Measurements from ENCODE around the gene GBP6. TPM values are rescaled to one million over a fixed set of nuclear protein-coding genes. Genes with fewer than 3 reads are reported as not detected.
A peak's percentile ranks its signal among the peaks of the same experiment; 100 is the strongest.
"Not testable (repeated sequence)": the region's sequence is repeated elsewhere in the genome, so short reads cannot be mapped to it uniquely, and the experiment has no call there.

The GBP6 gene
- total RNA-seq, 2 experiments from 2014 or later, result 0.07 TPM; not detected in 1

DNA sequence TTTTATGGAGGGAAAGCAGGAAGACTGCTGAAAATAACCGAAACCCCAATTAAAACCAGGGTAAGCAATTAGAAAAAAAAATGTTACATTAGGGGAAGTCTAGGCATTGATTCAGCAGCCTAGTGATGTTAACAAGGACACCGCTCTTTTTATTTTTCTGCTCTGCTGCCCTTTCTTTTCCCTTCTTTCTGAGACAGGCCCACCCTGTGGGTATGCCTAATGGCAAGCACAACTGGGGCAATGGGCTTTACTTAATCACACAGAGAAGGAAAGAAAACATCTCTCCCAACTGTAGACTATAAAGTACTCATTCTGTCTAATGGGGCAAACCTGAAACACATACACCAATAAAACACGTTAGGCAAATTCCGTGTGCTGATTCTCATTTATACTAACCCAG lies 69.6 kb downstream of the GBP6 start:
- DNase-seq, result no peak
- Mint-ChIP-seq H3K4me3 (no peak overlapping the region), H3K4me1 (ENCODE audit: low read depth) (peaks cover 4% of the 10 kb centered on the region), H3K36me3 (ENCODE audit: low read depth) (no peaks in the 10 kb centered on the region), H3K9me3 (peaks cover 7% of the 10 kb centered on the region), H3K27me3 (ENCODE audit: low read depth) (peaks cover 2% of the 10 kb centered on the region), H3K27ac (no peak overlapping the region)
- CTCF ChIA-PET, result no interaction called here
- intact Hi-C loops (cut with micrococcal nuclease), result loop anchor here (5.0 kb wide), 1 partner anchor 51 kb away; no protein-coding TSS in a partner anchor

DNA sequence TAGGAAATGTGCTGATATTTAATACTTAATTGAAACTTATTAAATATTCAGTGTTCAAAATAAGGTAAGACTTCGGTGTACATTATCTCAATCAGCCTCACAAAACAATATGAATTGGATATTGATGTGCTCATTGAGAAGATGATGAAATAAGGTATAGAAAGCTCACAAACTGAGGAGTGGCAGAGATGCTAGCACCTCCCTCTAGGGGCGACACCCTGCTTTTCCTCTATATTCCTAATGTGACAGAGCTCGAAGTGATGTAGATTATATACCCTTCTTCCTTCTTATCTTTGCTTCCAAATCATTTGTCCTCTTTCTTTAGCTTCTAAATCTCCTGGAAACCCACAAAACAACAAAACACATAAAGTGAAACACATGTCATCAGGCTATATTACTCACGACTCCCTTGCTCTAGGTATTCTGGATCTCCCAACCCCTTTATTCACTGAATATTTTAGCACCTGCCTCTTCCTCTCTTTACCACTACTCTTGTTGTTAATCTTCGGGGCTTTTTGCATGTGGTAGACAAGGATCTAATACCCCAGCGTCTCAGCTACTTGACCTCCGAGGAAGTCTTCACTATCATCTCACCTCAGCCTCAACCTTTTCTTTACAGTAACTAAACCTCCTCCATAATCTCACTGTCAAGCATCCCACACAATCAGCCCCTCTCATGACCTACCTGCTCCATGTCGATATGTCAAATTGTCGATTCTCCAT lies 70.4 kb downstream of the GBP6 start:
- H3K27ac Mint-ChIP-seq; H3K36me3 Mint-ChIP-seq (ENCODE audit: low read depth); H3K4me1 Mint-ChIP-seq (ENCODE audit: low read depth); H3K4me3 Mint-ChIP-seq; H3K27me3 Mint-ChIP-seq (ENCODE audit: low read depth): not testable (repeated sequence)
- intact Hi-C loops (cut with micrococcal nuclease), result loop anchor here (1.0 to 5.0 kb wide), 2 partner anchors 17 to 52 kb away; no protein-coding TSS in a partner anchor
- peaks cover 15% of the 10 kb centered on the region for H3K9me3 Mint-ChIP-seq
- DNase-seq, result peak; percentile 14
- CTCF ChIA-PET, result interaction anchor here (0.6 to 1.1 kb wide), 3 partner anchors 19 to 576 kb away, joined by 3 read pairs; no protein-coding TSS in a partner anchor

Other genes with a start within 250 kb of the GBP6 start
- gene GBP2, start 237.9 kb upstream of the GBP6 start, total RNA-seq, result 100 to 1,000 TPM; 338 to 351 TPM
- gene GBP7, start 188.1 kb upstream of the GBP6 start, total RNA-seq, result under 1 TPM in 1 of 2 experiments, not detected in 1; 0.12 TPM
- 10 to 100 TPM; 22.9 to 23.2 TPM for gene GBP4, start 165.1 kb upstream of the GBP6 start, total RNA-seq
- 10 to 100 TPM; 84.3 to 85.5 TPM for gene GBP5, start 91.2 kb upstream of the GBP6 start, total RNA-seq
- gene LRRC8B, start 160.8 kb downstream of the GBP6 start, total RNA-seq, result 10 to 100 TPM; 18.0 to 20.4 TPM